ENCODE data around the gene UBQLN1.

GRCh38 chr9:83625178-83625577 is 82.6 kb downstream of the UBQLN1 start:
- TF ChIP-seq POLR2A (IDR thresholded peaks at IDR 0.05; ENCODE audit: low read length) (no peak), GATA1 (IDR thresholded peaks at IDR 0.05; ENCODE audit: low read depth, low read length) (no peak)
